ENCODE measurements around the gene TMPRSS11D.

- TF ChIP-seq TCF12 (IDR thresholded peaks at IDR 0.05; ENCODE audit: low read depth) (no peak), YY1 (IDR thresholded peaks at IDR 0.05; ENCODE audit: low read depth) (no peak), TAF1 (IDR thresholded peaks at IDR 0.05; ENCODE audit: low read depth) (no peak), RAD21 (IDR thresholded peaks at IDR 0.05; ENCODE audit: low read depth) (no peak), NFIC (IDR thresholded peaks at IDR 0.05) (no peak), EP300 (IDR thresholded peaks at IDR 0.05; ENCODE audit: borderline replicate concordance) (no peak)
Observed at GRCh38 chr4:67810011-67810410, 73.8 kb downstream of the TMPRSS11D start.
